Endothelial cell of umbilical vein (primary cell): ENCODE measurements around the gene SRSF2.

Source experiments
- EZH2 ChIP-seq: IDR thresholded peaks from 2 replicates; pipeline ENCODE4 v1.6.1; 2012; ENCODE audit warnings: borderline replicate concordance, low read depth, mild to moderate bottlenecking, moderate library complexity, low read length, inconsistent platforms; ENCODE audit not compliant: severe bottlenecking
- FOS ChIP-seq: IDR thresholded peaks from 2 replicates; pipeline ENCODE4 v1.6.1; 2011; ENCODE audit warnings: mild to moderate bottlenecking, low read length, moderate library complexity, borderline replicate concordance; ENCODE audit not compliant: insufficient read depth
- JUN ChIP-seq: IDR thresholded peaks from 2 replicates; pipeline ENCODE4 v1.6.1; 2011; ENCODE audit warnings: borderline replicate concordance, low read depth; ENCODE audit not compliant: insufficient read length, insufficient read depth
- POLR2A ChIP-seq: IDR thresholded peaks from 2 replicates; pipeline ENCODE4 v1.6.1; 2012; ENCODE audit warnings: low read depth, mild to moderate bottlenecking, control low read depth, low read length
- POLR2AphosphoS5 ChIP-seq: IDR thresholded peaks from 2 replicates; pipeline ENCODE4 v1.6.1; 2012; ENCODE audit warnings: low read depth, mild to moderate bottlenecking, control low read depth, low read length, moderate library complexity; ENCODE audit not compliant: insufficient read depth
- TF ChIP-seq, protein P1 (sequence below), 2 donors: IDR thresholded peaks; 1 replicate in 1 of 2; 2 replicates in 1 of 2; pipeline ENCODE4 v1.5.1; 2011; ENCODE audit warnings: low read length in 2 of 2, mild to moderate bottlenecking in 2 of 2, moderate library complexity in 2 of 2, control low read depth in 1 of 2, inconsistent platforms in 1 of 2, low read depth in 1 of 2; ENCODE audit not compliant: insufficient read depth in 1 of 2; ENCODE audit errors: extremely low read depth in 1 of 2

DNA sequence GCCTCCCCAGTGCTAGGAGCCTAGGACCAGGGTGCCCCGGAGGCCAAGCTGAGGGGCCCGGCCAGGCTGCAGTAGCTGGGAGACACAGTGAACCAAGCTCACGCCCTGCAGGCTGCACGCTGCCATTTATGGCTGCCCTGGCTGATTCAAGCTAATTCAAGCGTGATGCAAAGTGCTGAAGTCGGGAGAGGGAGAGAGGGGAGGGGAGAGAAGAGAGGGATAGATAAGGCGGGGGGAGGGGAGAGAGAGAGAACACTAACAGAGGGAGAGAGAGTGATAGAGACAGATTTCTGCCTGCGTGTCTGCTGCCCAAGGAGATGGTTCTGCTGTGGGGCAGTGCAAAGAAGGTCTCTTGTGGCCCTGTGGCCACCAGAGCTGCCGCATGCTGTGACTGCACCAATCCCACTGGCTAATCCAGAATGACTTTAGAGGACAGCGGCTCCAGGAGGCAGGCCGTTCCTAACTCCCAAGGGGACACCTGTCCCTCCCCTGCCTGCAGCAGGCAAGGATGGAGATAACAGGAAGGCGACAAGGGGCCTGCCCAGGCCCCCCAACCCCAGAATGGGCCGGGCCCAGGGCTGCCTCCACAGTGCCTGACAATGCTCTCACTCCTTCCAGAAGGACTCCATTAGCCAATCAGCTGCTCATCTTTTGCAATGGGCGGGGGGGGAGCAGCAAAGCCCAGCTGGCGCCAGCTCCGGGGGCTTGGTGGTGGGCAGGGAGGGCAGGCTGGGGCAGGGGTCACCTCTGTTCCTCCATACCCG is 39.2 kb downstream of the SRSF2 start:
- TF ChIP-seq POLR2A (no peak), JUN (no peak), EZH2 (no peak), POLR2AphosphoS5 (no peak), FOS (no peak)
- TF ChIP-seq, protein P1, sequence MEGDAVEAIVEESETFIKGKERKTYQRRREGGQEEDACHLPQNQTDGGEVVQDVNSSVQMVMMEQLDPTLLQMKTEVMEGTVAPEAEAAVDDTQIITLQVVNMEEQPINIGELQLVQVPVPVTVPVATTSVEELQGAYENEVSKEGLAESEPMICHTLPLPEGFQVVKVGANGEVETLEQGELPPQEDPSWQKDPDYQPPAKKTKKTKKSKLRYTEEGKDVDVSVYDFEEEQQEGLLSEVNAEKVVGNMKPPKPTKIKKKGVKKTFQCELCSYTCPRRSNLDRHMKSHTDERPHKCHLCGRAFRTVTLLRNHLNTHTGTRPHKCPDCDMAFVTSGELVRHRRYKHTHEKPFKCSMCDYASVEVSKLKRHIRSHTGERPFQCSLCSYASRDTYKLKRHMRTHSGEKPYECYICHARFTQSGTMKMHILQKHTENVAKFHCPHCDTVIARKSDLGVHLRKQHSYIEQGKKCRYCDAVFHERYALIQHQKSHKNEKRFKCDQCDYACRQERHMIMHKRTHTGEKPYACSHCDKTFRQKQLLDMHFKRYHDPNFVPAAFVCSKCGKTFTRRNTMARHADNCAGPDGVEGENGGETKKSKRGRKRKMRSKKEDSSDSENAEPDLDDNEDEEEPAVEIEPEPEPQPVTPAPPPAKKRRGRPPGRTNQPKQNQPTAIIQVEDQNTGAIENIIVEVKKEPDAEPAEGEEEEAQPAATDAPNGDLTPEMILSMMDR (IDR thresholded peaks at IDR 0.05; ENCODE audit: extremely low read depth in 1 of 2, insufficient read depth in 1 of 2, low read depth in 1 of 2, low read length in 2 of 2), result no peak
